GM12878 (cell line): ENCODE data around the gene ACADS.

ENCODE experiments used
- EP300 ChIP-seq, 2 experiments: fragments of 150-350 bp in 1 of 2; IDR thresholded peaks; 2 replicates each; pipeline ENCODE4 v1.6.1; 2011 to 2012; ENCODE audit warnings: low read depth in 2 of 2, low read length in 2 of 2, borderline replicate concordance in 1 of 2, improper control_type of control experiment in 1 of 2, inconsistent platforms in 1 of 2; ENCODE audit not compliant: control insufficient read depth in 1 of 2
- TF ChIP-seq, protein P1 (sequence below): fragments of 450-650 bp; formaldehyde crosslinking; IDR thresholded peaks from 2 replicates; pipeline ENCODE4 v1.4.0; 2022; ENCODE audit warnings: mild to moderate bottlenecking, moderate library complexity
- TF ChIP-seq, protein P2 (sequence below): fragments of 150-350 bp; IDR thresholded peaks from 2 replicates; pipeline ENCODE4 v1.6.1; 2016; ENCODE audit warnings: low read depth, low read length

DNA sequence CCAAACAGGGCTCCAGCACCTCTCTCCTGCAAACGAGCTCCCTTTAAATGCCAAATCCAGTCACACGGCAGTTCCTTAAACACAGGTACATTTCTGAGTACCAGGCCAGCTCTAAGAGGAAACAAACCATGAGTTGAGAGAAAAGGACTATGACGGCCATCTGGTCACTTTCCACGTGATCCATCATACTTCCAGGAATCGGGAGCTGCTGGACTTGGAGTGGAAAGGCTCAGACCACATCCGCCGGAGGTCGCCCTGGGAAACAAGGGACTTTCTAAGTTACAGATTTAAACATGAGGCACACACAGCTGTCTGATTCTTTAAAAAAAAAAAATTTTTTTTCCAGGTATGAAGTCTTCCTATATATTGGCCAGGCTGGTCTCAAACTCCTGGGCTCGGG, 39.2 kb downstream of the ACADS start:
- TF ChIP-seq EP300 (IDR thresholded peaks at IDR 0.05; ENCODE audit: borderline replicate concordance in 1 of 2, control insufficient read depth in 1 of 2, low read depth in 2 of 2, low read length in 2 of 2), result no peak
- TF ChIP-seq, protein P1, sequence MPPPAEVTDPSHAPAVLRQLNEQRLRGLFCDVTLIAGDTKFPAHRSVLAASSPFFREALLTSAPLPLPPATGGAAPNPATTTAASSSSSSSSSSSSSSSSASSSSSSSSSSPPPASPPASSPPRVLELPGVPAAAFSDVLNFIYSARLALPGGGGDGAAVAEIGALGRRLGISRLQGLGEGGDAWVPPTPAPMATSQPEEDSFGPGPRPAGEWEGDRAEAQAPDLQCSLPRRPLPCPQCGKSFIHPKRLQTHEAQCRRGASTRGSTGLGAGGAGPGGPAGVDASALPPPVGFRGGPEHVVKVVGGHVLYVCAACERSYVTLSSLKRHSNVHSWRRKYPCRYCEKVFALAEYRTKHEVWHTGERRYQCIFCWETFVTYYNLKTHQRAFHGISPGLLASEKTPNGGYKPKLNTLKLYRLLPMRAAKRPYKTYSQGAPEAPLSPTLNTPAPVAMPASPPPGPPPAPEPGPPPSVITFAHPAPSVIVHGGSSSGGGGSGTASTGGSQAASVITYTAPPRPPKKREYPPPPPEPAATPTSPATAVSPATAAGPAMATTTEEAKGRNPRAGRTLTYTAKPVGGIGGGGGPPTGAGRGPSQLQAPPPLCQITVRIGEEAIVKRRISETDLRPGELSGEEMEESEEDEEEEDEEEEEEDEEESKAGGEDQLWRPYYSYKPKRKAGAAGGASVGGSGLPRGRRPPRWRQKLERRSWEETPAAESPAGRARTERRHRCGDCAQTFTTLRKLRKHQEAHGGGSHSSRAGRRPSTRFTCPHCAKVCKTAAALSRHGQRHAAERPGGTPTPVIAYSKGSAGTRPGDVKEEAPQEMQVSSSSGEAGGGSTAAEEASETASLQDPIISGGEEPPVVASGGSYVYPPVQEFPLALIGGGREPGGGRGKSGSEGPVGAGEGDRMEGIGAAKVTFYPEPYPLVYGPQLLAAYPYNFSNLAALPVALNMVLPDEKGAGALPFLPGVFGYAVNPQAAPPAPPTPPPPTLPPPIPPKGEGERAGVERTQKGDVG, result no peak
- TF ChIP-seq, protein P2, sequence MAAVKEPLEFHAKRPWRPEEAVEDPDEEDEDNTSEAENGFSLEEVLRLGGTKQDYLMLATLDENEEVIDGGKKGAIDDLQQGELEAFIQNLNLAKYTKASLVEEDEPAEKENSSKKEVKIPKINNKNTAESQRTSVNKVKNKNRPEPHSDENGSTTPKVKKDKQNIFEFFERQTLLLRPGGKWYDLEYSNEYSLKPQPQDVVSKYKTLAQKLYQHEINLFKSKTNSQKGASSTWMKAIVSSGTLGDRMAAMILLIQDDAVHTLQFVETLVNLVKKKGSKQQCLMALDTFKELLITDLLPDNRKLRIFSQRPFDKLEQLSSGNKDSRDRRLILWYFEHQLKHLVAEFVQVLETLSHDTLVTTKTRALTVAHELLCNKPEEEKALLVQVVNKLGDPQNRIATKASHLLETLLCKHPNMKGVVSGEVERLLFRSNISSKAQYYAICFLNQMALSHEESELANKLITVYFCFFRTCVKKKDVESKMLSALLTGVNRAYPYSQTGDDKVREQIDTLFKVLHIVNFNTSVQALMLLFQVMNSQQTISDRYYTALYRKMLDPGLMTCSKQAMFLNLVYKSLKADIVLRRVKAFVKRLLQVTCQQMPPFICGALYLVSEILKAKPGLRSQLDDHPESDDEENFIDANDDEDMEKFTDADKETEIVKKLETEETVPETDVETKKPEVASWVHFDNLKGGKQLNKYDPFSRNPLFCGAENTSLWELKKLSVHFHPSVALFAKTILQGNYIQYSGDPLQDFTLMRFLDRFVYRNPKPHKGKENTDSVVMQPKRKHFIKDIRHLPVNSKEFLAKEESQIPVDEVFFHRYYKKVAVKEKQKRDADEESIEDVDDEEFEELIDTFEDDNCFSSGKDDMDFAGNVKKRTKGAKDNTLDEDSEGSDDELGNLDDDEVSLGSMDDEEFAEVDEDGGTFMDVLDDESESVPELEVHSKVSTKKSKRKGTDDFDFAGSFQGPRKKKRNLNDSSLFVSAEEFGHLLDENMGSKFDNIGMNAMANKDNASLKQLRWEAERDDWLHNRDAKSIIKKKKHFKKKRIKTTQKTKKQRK, result no peak
